PC-3 (cell line): ENCODE measurements around the gene LRRC7. TPM values are rescaled to one million over a fixed set of nuclear protein-coding genes. Genes with fewer than 3 reads are reported as not detected.

Experiments used
- ATAC-seq: fragments of 200-7000 bp; cut with Tn5 transposase; 2 replicates; pipeline ENCODE4 v1.9.1; 2020; ENCODE audit warnings: mild to moderate bottlenecking, moderate library complexity
- BruUV-seq: library from RNA; stranded (reverse); fragments of 400-500 nt; replicated peaks from 2 replicates; lab custom pipeline; 2021; lab: Mats Ljungman, UMichigan
- CTCF ChIA-PET: fragments of 300-600 bp; sonication (Branson Sonifier 250); formaldehyde crosslinking; loops from one replicate; lab custom pipeline; 2022; ENCODE audit warnings: antibody characterized with exemption; lab: Charles Lee
- POLR2A ChIA-PET: fragments of 300-600 bp; sonication (Branson Sonifier 250); formaldehyde crosslinking; loops from one replicate; lab custom pipeline; 2022; ENCODE audit warnings: antibody characterized with exemption; ENCODE audit not compliant: unreplicated experiment; lab: Charles Lee
- DNase-seq: peaks from one replicate; pipeline ENCODE4 v3.0.0-alpha.2; 2015
- H2AFZ ChIP-seq: fragments of 300-600 bp; sonication (generic); 2 replicates; pipeline ENCODE4 v1.6.0; 2016; ENCODE audit warnings: antibody characterized with exemption, low read length
- H3F3A ChIP-seq: fragments of 300-600 bp; sonication (generic); one replicate; pipeline ENCODE4 v1.6.0; 2017; ENCODE audit warnings: antibody characterized with exemption, low read length, control low read depth, mild to moderate bottlenecking; ENCODE audit not compliant: unreplicated experiment
- H3K27ac ChIP-seq: fragments of 300-600 bp; sonication (generic); 2 replicates; pipeline ENCODE4 v1.5.1; 2016; ENCODE audit warnings: mild to moderate bottlenecking, low read length
- H3K27me3 ChIP-seq: fragments of 300-600 bp; sonication (generic); 2 replicates; pipeline ENCODE4 v1.6.1; 2016; ENCODE audit warnings: low read length, mixed read lengths
- H3K36me3 ChIP-seq: fragments of 300-600 bp; sonication (generic); 2 replicates; pipeline ENCODE4 v1.6.1; 2016; ENCODE audit warnings: low read depth, mixed run types, low read length, mixed read lengths
- H3K4me1 ChIP-seq: fragments of 300-600 bp; sonication (generic); 2 replicates; pipeline ENCODE4 v1.5.1; 2016; ENCODE audit warnings: low read length; ENCODE audit not compliant: insufficient read depth
- H3K4me2 ChIP-seq: fragments of 300-600 bp; sonication (generic); 2 replicates; pipeline ENCODE4 v1.6.0; 2016; ENCODE audit warnings: low read length
- H3K4me3 ChIP-seq: fragments of 300-600 bp; sonication (generic); 2 replicates; pipeline ENCODE4 v1.5.1; 2016; ENCODE audit warnings: mild to moderate bottlenecking, low read length, mixed read lengths
- H3K79me2 ChIP-seq: fragments of 300-600 bp; sonication (generic); 2 replicates; pipeline ENCODE4 v1.6.1; 2017; ENCODE audit warnings: low read length, mixed read lengths
- H3K9ac ChIP-seq: fragments of 300-600 bp; sonication (generic); 2 replicates; pipeline ENCODE4 v1.6.0; 2016; ENCODE audit warnings: mild to moderate bottlenecking, low read length
- H3K9me2 ChIP-seq: fragments of 300-600 bp; sonication (generic); replicated peaks from 2 replicates; pipeline ENCODE4 v1.6.1; 2016; ENCODE audit warnings: mixed run types, low read length, mixed read lengths
- H3K9me3 ChIP-seq: fragments of 300-600 bp; sonication (generic); 2 replicates; pipeline ENCODE4 v1.6.1; 2016; ENCODE audit warnings: low read length, mixed read lengths
- H4K20me1 ChIP-seq: fragments of 300-600 bp; sonication (generic); 2 replicates; pipeline ENCODE4 v1.6.1; 2016; ENCODE audit warnings: low read length, mixed read lengths
- EZH2 ChIP-seq: fragments of 300-600 bp; sonication (generic); IDR thresholded peaks from one replicate; pipeline ENCODE4 v1.6.1; 2017; ENCODE audit warnings: antibody characterized with exemption, mild to moderate bottlenecking, low read length; ENCODE audit not compliant: unreplicated experiment
- EZH2phosphoT487 ChIP-seq: fragments of 300-600 bp; sonication (generic); IDR thresholded peaks from 2 replicates; pipeline ENCODE4 v1.6.1; 2018; ENCODE audit warnings: mild to moderate bottlenecking, antibody characterized with exemption, low read length, borderline replicate concordance
- intact Hi-C: fragments of 100-400 bp; cut with micrococcal nuclease; formaldehyde crosslinking; loops from 2 replicates; pipeline ENCODE4 v1.9.0; 2023
- total RNA-seq: library from RNA; depleted of rRNA; stranded (reverse); fragments of >200 nt; gene quantifications from 2 replicates; pipeline ENCODE4 v1.2.3, GENCODE V29; 2014
- TF ChIP-seq, protein P1 (sequence below): fragments of 300-600 bp; sonication (generic); conservative IDR thresholded peaks from 2 replicates; pipeline ENCODE4 v1.5.1; 2017; ENCODE audit warnings: antibody characterized with exemption, low read depth, mild to moderate bottlenecking, low read length

The LRRC7 gene
- total RNA-seq, 1 experiment from 2014 or later: 0.04 TPM

DNA sequence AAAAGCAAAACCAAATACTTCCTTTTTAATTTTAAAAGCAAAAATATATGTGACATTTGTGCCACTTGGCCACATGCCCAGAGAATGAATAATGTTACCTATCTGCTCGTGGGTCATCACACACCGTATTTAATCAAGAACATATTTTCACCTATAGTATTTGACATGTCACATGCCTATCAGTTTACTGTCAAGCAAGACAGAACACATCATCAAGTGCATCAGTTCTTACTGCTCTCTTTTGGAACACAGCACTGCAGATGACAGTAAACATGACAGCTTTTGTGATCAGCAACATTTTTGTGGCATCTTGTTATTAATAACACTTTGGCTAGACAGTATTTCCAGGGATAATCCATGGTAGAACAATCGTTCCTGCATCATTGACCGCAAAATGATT, 134.4 kb downstream of the LRRC7 start:
- Histone ChIP-seq H4K20me1 (no peaks in the 10 kb centered on the region), H3K4me1 (peaks cover 5% of the 10 kb centered on the region; the same call in 1 of the 2 replicates), H2AFZ (no peak overlapping the region), H3K27ac (no peak overlapping the region), H3F3A (no peaks in the 10 kb centered on the region), H3K4me3 (no peak overlapping the region), H3K9ac (no peak overlapping the region), H3K9me2 (no peaks in the 10 kb centered on the region), H3K36me3 (no peaks in the 10 kb centered on the region), H3K9me3 (no peaks in the 10 kb centered on the region), H3K27me3 (no peaks in the 10 kb centered on the region), H3K79me2 (no peaks in the 10 kb centered on the region), H3K4me2 (no peak overlapping the region)
- ChIA-PET CTCF (no interaction called here), POLR2A (no interaction called here)
- no TSS peak for BruUV-seq
- intact Hi-C loops: no loop called here
- peak; percentile 34 for DNase-seq
- no peak for ATAC-seq
- TF ChIP-seq EZH2 (no peak), EZH2phosphoT487 (no peak)
- TF ChIP-seq, protein P1, sequence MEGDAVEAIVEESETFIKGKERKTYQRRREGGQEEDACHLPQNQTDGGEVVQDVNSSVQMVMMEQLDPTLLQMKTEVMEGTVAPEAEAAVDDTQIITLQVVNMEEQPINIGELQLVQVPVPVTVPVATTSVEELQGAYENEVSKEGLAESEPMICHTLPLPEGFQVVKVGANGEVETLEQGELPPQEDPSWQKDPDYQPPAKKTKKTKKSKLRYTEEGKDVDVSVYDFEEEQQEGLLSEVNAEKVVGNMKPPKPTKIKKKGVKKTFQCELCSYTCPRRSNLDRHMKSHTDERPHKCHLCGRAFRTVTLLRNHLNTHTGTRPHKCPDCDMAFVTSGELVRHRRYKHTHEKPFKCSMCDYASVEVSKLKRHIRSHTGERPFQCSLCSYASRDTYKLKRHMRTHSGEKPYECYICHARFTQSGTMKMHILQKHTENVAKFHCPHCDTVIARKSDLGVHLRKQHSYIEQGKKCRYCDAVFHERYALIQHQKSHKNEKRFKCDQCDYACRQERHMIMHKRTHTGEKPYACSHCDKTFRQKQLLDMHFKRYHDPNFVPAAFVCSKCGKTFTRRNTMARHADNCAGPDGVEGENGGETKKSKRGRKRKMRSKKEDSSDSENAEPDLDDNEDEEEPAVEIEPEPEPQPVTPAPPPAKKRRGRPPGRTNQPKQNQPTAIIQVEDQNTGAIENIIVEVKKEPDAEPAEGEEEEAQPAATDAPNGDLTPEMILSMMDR: no peak

DNA sequence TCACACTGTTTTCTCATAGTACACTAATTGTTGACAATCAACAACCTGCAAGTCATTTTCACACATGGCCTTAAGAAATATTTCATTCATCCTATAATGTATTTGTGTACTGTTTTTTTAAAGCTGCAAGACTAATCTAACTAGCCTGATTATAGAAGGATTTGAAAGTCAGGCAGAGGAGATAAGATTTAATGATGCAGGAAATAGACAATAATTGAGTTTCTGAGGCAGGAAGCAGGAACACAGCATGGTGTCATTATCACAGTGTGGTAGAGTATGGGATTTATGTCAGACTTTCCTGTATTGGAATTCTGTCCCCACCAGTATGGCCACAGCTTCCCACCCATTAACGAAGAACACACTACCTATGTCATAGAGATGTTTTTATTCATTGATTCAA, 138.8 kb downstream of the LRRC7 start:
- DNase-seq (no peak), ATAC-seq (no peak)
- no peaks in the 10 kb centered on the region for H4K20me1 ChIP-seq
- BruUV-seq: no TSS peak
- no peak overlapping the region for H3K4me2 ChIP-seq
- no peak for TF ChIP-seq EZH2phosphoT487
- TF ChIP-seq, protein P1: no peak
- TF ChIP-seq EZH2: no peak
- no peaks in the 10 kb centered on the region for H3F3A ChIP-seq
- peaks cover 5% of the 10 kb centered on the region; the same call in 1 of the 2 replicates for H3K4me1 ChIP-seq
- H3K27ac ChIP-seq: no peak overlapping the region
- H3K9me2 ChIP-seq: no peaks in the 10 kb centered on the region
- H3K4me3 ChIP-seq: no peak overlapping the region
- H3K79me2 ChIP-seq: no peaks in the 10 kb centered on the region
- ChIA-PET CTCF (no interaction called here), POLR2A (no interaction called here)
- peaks cover 4% of the 10 kb centered on the region; the same call in 1 of the 2 replicates for H3K27me3 ChIP-seq
- no peaks in the 10 kb centered on the region for H3K9me3 ChIP-seq
- intact Hi-C loops: no loop called here
- H3K36me3 ChIP-seq: no peaks in the 10 kb centered on the region
- no peak overlapping the region for H2AFZ ChIP-seq
- H3K9ac ChIP-seq: no peak overlapping the region

DNA sequence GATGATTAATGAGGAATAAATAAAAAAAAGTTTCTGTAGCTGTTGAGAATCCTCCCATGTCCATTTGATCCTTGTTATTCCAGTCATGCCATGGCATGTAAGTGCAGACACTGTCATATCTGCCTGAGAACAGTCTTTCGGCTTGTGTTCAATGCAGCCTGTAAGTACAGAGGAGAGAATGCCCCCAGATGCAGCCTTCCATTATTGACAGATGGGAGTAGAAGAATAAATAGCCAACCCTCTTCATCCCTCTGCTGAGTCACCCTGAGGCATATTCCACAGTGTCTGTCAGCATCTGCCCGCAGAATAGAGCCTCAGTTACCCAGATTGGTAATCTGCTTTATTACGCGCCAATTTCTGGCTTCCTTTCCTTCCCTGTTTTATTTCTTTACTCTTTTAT, 139.4 kb downstream of the LRRC7 start:
- CTCF ChIA-PET: no interaction called here

More for the DNA sequence above, 139.4 kb downstream of the LRRC7 start:
- ATAC-seq (no peak), DNase-seq (no peak)
- Histone ChIP-seq H3K9me2 (no peaks in the 10 kb centered on the region), H4K20me1 (no peaks in the 10 kb centered on the region), H3K4me3 (no peak overlapping the region), H3K79me2 (no peaks in the 10 kb centered on the region), H3K9ac (no peak overlapping the region), H2AFZ (no peak overlapping the region), H3K4me1 (peaks cover 3% of the 10 kb centered on the region; the same call in 1 of the 2 replicates), H3K36me3 (no peaks in the 10 kb centered on the region), H3K9me3 (no peaks in the 10 kb centered on the region), H3K4me2 (no peak overlapping the region), H3F3A (no peaks in the 10 kb centered on the region), H3K27ac (no peak overlapping the region), H3K27me3 (peaks cover 4% of the 10 kb centered on the region; the same call in 1 of the 2 replicates)
- intact Hi-C loops: no loop called here
- POLR2A ChIA-PET: no interaction called here
- no TSS peak for BruUV-seq
- TF ChIP-seq, protein P1: no peak
- no peak for TF ChIP-seq EZH2
- TF ChIP-seq EZH2phosphoT487: no peak
